Stimulated activated naive B cell treated with anti-CD40 and anti-IgM and Interleukin-4, amounts not matched to agents 10 μg/mL and 1 μg/mL and 100 μg/mL, for 72 hours (primary cell): ENCODE measurements around the gene NUP62.
"Not testable (repeated sequence)": the region's sequence is repeated elsewhere in the genome, so short reads cannot be mapped to it uniquely, and the experiment has no call there.

Experiments
- ATAC-seq, 2 donors: fragments of 150-1000 bp; cut with Tn5 transposase; replicated peaks; 2 replicates each; pipeline ENCODE4 v1.10.0; 2021; ENCODE audit warnings: moderate library complexity in 1 of 2
- DNase-seq: peaks from one replicate; pipeline ENCODE4 v3.0.0; 2021
- H3K27ac Mint-ChIP-seq: one replicate; pipeline ENCODE4 v1.8.0; 2022; ENCODE audit warnings: mild to moderate bottlenecking, mixed read lengths
- H3K27me3 Mint-ChIP-seq, 2 donors: one replicate each; pipeline ENCODE4 v1.8.0; 2022; ENCODE audit warnings: mixed read lengths in 2 of 2
- H3K36me3 Mint-ChIP-seq, 2 donors: one replicate each; pipeline ENCODE4 v1.8.0; 2022; ENCODE audit warnings: mixed read lengths in 2 of 2, mild to moderate bottlenecking in 1 of 2
- H3K4me1 Mint-ChIP-seq, 2 donors: one replicate each; pipeline ENCODE4 v1.8.0; 2022; ENCODE audit warnings: mixed read lengths in 2 of 2, mild to moderate bottlenecking in 1 of 2
- H3K4me3 Mint-ChIP-seq, 2 donors: one replicate each; pipeline ENCODE4 v1.8.0; 2022; ENCODE audit warnings: mild to moderate bottlenecking in 2 of 2, mixed read lengths in 2 of 2, moderate library complexity in 1 of 2
- H3K9me3 Mint-ChIP-seq, 2 donors: one replicate each; pipeline ENCODE4 v1.8.0; 2022; ENCODE audit warnings: mixed read lengths in 2 of 2, mild to moderate bottlenecking in 1 of 2

The NUP62 gene, protein sequence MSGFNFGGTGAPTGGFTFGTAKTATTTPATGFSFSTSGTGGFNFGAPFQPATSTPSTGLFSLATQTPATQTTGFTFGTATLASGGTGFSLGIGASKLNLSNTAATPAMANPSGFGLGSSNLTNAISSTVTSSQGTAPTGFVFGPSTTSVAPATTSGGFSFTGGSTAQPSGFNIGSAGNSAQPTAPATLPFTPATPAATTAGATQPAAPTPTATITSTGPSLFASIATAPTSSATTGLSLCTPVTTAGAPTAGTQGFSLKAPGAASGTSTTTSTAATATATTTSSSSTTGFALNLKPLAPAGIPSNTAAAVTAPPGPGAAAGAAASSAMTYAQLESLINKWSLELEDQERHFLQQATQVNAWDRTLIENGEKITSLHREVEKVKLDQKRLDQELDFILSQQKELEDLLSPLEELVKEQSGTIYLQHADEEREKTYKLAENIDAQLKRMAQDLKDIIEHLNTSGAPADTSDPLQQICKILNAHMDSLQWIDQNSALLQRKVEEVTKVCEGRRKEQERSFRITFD

GRCh38 chr19:49929121-49929610 is at the start of gene NUP62, which contains the start of gene ATF5:
NUP62 (minus strand) TSS chr19:49929504; CDS start chr19:49909807, 19,697 bp downstream.
ATF5 (plus strand) TSS chr19:49929205; CDS start chr19:49930851, 1,646 bp downstream.
- Mint-ChIP-seq H3K27me3 (no peaks in the 10 kb centered on the region), H3K27ac (peak within 1 kb of the TSS; percentile 96), H3K4me3 (peak within 1 kb of the TSS; percentile 95), H3K4me1 (peaks cover 51 to 80% of the 10 kb centered on the region in 2 donors), H3K36me3 (peaks cover 75 to 81% of the 10 kb centered on the region in 2 donors), H3K9me3 (peaks cover 9 to 17% of the 10 kb centered on the region in 2 donors)
- DNase-seq (peak; percentile 85), ATAC-seq (peak; percentile 56 to 63)

GRCh38 chr19:49978324-49978723 is 49.0 kb upstream of the NUP62 start:
- Mint-ChIP-seq H3K4me1 (peaks cover 0 to under 1% of the 10 kb centered on the region in 2 donors), H3K27me3 (no peaks in the 10 kb centered on the region), H3K9me3 (no peaks in the 10 kb centered on the region), H3K27ac (no peak overlapping the region), H3K4me3 (no peak overlapping the region), H3K36me3 (peaks cover 43 to 44% of the 10 kb centered on the region in 2 donors)
- no peak for ATAC-seq
- no peak for DNase-seq

DNA sequence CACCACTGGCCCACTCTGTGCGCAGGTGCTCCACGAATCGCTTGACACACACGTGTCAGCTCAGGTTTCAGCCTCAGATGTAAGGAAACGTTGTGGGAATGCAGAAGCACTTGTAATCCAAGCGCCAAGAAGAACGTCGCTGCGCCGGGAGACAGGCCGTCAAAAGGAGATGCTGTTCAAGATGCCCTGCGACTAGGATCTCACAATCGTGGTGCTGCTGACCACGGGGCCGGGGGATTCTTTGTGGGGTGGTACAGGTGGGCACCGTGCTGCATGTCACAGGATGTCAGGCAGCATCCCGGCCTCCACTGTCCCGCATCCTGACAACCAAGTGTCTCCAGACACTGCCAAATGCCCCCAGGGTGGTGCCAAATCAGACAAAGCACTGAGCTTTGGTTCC is 48.6 kb upstream of the NUP62 start:
- Mint-ChIP-seq H3K4me1 (no peaks in the 10 kb centered on the region), H3K27ac (no peak overlapping the region), H3K36me3 (peaks cover 44% of the 10 kb centered on the region in 2 donors), H3K9me3 (no peaks in the 10 kb centered on the region), H3K4me3 (no peak overlapping the region), H3K27me3 (no peaks in the 10 kb centered on the region)
- DNase-seq (no peak), ATAC-seq (no peak)

- H3K9me3 Mint-ChIP-seq = no peaks in the 10 kb centered on the region
- ATAC-seq (no peak), DNase-seq (no peak)
- no peak overlapping the region for H3K4me3 Mint-ChIP-seq
- no peaks in the 10 kb centered on the region for H3K4me1 Mint-ChIP-seq
- H3K27me3 Mint-ChIP-seq = no peaks in the 10 kb centered on the region
- no peak overlapping the region for H3K27ac Mint-ChIP-seq
- H3K36me3 Mint-ChIP-seq = peaks cover 43 to 44% of the 10 kb centered on the region in 2 donors
Observed at GRCh38 chr19:49977076-49977475, 47.8 kb upstream of the NUP62 start.

- H3K27me3 Mint-ChIP-seq = no peaks in the 10 kb centered on the region
- H3K9me3 Mint-ChIP-seq = no peaks in the 10 kb centered on the region
- peaks cover 38 to 40% of the 10 kb centered on the region in 2 donors for H3K36me3 Mint-ChIP-seq
- ATAC-seq = no peak
- H3K4me3 Mint-ChIP-seq = no peak overlapping the region
- no peak for DNase-seq
- H3K27ac Mint-ChIP-seq = peak overlapping the region; percentile 4
- H3K4me1 Mint-ChIP-seq = no peaks in the 10 kb centered on the region
Observed at GRCh38 chr19:49976496-49976895, 47.2 kb upstream of the NUP62 start.

DNA sequence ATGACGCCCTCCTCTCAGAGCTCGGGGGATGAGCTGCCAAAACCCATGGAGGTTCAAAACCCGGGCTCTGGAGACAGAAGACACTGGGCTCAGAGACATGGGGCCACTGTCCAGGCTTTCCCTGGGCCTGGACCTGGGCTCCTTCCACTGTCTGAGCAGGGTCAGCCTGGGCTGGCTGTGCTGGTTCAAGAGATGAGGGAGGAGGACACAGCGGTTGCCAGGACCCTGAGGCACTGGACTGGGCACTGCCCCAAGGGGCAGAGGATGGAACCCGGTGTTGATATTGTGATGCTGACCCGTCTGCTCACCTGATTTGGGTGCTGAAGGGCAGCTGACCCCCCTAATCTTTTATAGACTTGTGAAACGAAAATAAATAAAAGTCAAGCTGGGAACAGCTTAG is 45.7 kb upstream of the NUP62 start:
- Mint-ChIP-seq H3K9me3 (no peaks in the 10 kb centered on the region), H3K36me3 (peaks cover 32 to 34% of the 10 kb centered on the region in 2 donors), H3K4me3 (no peak overlapping the region), H3K4me1 (no peaks in the 10 kb centered on the region), H3K27ac (peak overlapping the region; percentile 68), H3K27me3 (no peaks in the 10 kb centered on the region)
- DNase-seq (no peak), ATAC-seq (no peak)

DNA sequence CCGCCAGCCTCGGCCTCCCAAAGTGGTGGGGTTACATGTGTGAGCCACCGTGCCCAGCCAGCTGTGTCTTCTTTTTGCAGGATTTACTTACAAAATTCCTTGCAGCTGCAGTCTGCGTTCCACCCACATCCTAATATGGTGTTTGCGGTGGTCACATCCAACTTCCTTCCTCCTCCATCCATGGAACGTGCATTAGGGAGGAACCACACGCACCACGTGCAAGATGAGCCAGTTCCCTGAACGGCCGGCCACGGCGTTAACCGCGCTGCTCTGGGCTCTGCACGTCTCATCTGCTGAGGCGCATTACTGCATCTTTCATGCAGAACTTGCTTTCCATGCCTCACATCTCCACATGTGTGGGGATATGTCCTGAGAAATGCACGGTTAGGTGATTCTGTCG is 44.7 kb upstream of the NUP62 start:
- no peak overlapping the region for H3K27ac Mint-ChIP-seq
- H3K4me3 Mint-ChIP-seq = no peak overlapping the region
- no peaks in the 10 kb centered on the region for H3K4me1 Mint-ChIP-seq
- H3K9me3 Mint-ChIP-seq = no peaks in the 10 kb centered on the region
- ATAC-seq = no peak
- H3K36me3 Mint-ChIP-seq = peaks cover 30 to 33% of the 10 kb centered on the region in 2 donors
- DNase-seq = no peak
- peaks cover 3% of the 10 kb centered on the region in 2 donors for H3K27me3 Mint-ChIP-seq

DNA sequence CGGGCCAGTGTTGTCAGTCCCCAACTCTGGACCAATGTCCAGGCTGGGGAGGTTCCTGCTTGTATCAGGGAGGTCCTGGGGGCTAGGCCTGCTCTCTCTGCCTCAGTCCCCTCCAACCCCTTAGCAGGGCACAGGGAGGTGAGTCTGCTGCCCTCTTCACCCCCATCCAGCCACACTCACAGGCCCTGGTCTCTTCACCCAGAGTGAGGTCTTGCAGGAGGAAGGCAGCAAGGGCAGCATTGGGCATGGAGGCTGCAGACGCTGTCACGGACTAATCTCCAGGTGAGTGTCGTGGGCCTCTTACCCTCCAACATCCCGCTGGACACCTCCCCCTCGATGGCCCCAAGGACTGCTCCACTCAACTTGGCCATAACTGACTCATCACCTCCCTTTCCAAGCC is 43.5 kb upstream of the NUP62 start:
- Mint-ChIP-seq H3K27ac (no peak overlapping the region), H3K4me1 (no peaks in the 10 kb centered on the region), H3K4me3 (no peak overlapping the region), H3K9me3 (no peaks in the 10 kb centered on the region), H3K36me3 (peaks cover 22 to 30% of the 10 kb centered on the region in 2 donors), H3K27me3 (peaks cover 10% of the 10 kb centered on the region in 2 donors)
- no peak for ATAC-seq
- no peak for DNase-seq

- peaks cover 14 to 23% of the 10 kb centered on the region in 2 donors for H3K36me3 Mint-ChIP-seq
- ATAC-seq = no peak
Observed at GRCh38 chr19:49971991-49972411, 42.7 kb upstream of the NUP62 start.

DNA sequence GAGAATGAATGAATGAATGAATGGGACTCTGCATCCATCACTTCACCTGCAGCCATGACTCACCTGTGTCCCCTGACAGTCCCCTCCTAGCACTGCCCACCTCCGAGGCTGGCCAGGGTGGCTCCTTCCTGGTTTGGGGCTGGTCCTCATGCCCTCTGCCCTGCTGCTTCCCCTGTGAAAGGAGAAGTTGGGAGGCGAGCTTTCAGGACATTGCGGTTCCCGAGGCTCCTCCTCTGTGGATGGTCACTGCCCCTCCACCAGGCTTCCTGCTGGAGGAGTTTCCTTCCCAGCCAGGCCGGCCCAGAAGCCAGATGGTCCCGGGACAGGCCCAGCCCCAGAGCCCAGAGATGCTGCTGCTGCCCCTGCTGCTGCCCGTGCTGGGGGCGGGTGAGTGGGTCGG is 40.1 kb upstream of the NUP62 start:
- H3K9me3 Mint-ChIP-seq, H3K36me3 Mint-ChIP-seq, H3K4me1 Mint-ChIP-seq, DNase-seq, H3K27ac Mint-ChIP-seq, H3K4me3 Mint-ChIP-seq, ATAC-seq: not testable (repeated sequence)
- H3K27me3 Mint-ChIP-seq = peaks cover 10% of the 10 kb centered on the region in 2 donors

More at GRCh38 chr19:49971991-49972411, 42.7 kb upstream of the NUP62 start:
- no peaks in the 10 kb centered on the region for H3K9me3 Mint-ChIP-seq
- H3K4me3 Mint-ChIP-seq = no peak overlapping the region
- H3K27me3 Mint-ChIP-seq = peaks cover 10% of the 10 kb centered on the region in 2 donors
- no peak overlapping the region for H3K27ac Mint-ChIP-seq
- H3K4me1 Mint-ChIP-seq = no peaks in the 10 kb centered on the region
- no peak for DNase-seq

DNA sequence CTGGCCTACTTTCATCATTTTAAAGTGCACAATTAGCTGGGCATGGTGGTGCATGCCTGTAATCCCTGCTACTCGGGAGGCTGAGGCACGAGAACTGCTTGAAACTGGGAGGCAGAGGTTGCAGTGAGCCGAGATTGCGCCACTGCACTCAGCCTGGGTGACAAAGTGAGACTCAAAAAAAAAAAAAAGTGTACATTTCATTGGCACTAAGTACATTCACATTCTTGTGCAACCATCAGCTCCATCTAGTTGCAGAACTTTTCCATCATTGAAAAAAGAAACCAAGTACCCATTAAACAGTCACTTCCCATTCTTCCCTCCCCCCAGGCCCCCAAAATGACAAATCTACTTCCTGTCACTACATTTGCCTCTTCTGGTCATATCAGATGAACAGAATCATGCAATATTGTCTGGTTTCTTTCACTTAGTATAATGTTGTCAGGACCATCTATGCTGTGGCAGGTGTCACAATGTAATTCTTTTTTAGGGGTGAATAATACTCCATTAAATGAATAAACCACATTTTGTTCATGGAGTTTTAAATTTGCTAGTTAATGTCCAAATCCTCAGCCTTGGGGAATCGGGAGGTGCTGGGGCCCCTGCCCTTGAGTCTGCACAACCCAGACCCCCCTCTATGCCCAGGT is 39.1 kb upstream of the NUP62 start:
- H3K4me3 Mint-ChIP-seq = no peak overlapping the region
- ATAC-seq (no peak), DNase-seq (no peak)
- peaks cover 0 to 2% of the 10 kb centered on the region in 2 donors for H3K36me3 Mint-ChIP-seq
- peaks cover 10% of the 10 kb centered on the region in 2 donors for H3K27me3 Mint-ChIP-seq
- H3K4me1 Mint-ChIP-seq = peaks cover 0 to 7% of the 10 kb centered on the region in 2 donors
- peaks cover 0 to under 1% of the 10 kb centered on the region in 2 donors for H3K9me3 Mint-ChIP-seq
- H3K27ac Mint-ChIP-seq = no peak overlapping the region

DNA sequence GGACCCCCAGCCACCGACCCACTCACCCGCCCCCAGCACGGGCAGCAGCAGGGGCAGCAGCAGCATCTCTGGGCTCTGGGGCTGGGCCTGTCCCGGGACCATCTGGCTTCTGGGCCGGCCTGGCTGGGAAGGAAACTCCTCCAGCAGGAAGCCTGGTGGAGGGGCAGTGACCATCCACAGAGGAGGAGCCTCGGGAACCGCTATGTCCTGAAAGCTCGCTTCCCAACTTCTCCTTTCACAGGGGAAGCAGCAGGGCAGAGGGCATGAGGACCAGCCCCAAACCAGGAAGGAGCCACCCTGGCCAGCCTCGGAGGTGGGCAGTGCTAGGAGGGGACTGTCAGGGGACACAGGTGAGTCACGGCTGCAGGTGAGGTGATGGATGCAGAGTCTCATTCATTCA is 31.7 kb upstream of the NUP62 start, which contains the start of gene SIGLEC11:
Gene SIGLEC11 (minus strand): TSS at position 193 of the 400 bp plus-strand sequence. CDS start 91 bp downstream, at position 102.
- H3K9me3 Mint-ChIP-seq, H3K27me3 Mint-ChIP-seq, DNase-seq, H3K4me3 Mint-ChIP-seq, H3K36me3 Mint-ChIP-seq, H3K27ac Mint-ChIP-seq, H3K4me1 Mint-ChIP-seq, ATAC-seq: not testable (repeated sequence)

GRCh38 chr19:49959892-49960291 is 30.6 kb upstream of the NUP62 start:
- not testable (repeated sequence) for H3K9me3 Mint-ChIP-seq, H3K36me3 Mint-ChIP-seq, H3K27ac Mint-ChIP-seq, H3K4me3 Mint-ChIP-seq, DNase-seq, H3K4me1 Mint-ChIP-seq, ATAC-seq
- peaks cover 5 to 12% of the 10 kb centered on the region in 2 donors for H3K27me3 Mint-ChIP-seq

GRCh38 chr19:49958596-49958995 is 29.3 kb upstream of the NUP62 start:
- not testable (repeated sequence) for H3K36me3 Mint-ChIP-seq, H3K4me1 Mint-ChIP-seq, H3K27ac Mint-ChIP-seq, DNase-seq, ATAC-seq, H3K4me3 Mint-ChIP-seq, H3K9me3 Mint-ChIP-seq
- H3K27me3 Mint-ChIP-seq = peaks cover 14 to 25% of the 10 kb centered on the region in 2 donors
